SU-DHL-6 (cell line): ENCODE measurements around the gene MRPS26.
"Not testable (repeated sequence)": the region's sequence is repeated elsewhere in the genome, so short reads cannot be mapped to it uniquely, and the experiment has no call there.

Source experiments
- EZH2phosphoT487 ChIP-seq: fragments of 200-600 bp; sonication (generic), shearing (Covaris generic); conservative IDR thresholded peaks from 2 replicates; pipeline ENCODE4 v1.6.1; 2018; ENCODE audit warnings: mild to moderate bottlenecking, antibody characterized with exemption, low read length, moderate library complexity, mixed read lengths
- TF ChIP-seq, protein P1 (sequence below): fragments of 200-600 bp; sonication (generic); IDR thresholded peaks from one replicate; pipeline ENCODE4 v1.5.1; 2017; ENCODE audit warnings: antibody characterized with exemption, mild to moderate bottlenecking, low read length, moderate library complexity; ENCODE audit not compliant: insufficient read depth, poor library complexity, severe bottlenecking

GRCh38 chr20:3064119-3064518, 18.3 kb downstream of the MRPS26 start:
- TF ChIP-seq, protein P1, sequence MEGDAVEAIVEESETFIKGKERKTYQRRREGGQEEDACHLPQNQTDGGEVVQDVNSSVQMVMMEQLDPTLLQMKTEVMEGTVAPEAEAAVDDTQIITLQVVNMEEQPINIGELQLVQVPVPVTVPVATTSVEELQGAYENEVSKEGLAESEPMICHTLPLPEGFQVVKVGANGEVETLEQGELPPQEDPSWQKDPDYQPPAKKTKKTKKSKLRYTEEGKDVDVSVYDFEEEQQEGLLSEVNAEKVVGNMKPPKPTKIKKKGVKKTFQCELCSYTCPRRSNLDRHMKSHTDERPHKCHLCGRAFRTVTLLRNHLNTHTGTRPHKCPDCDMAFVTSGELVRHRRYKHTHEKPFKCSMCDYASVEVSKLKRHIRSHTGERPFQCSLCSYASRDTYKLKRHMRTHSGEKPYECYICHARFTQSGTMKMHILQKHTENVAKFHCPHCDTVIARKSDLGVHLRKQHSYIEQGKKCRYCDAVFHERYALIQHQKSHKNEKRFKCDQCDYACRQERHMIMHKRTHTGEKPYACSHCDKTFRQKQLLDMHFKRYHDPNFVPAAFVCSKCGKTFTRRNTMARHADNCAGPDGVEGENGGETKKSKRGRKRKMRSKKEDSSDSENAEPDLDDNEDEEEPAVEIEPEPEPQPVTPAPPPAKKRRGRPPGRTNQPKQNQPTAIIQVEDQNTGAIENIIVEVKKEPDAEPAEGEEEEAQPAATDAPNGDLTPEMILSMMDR, result not testable (repeated sequence)
- not testable (repeated sequence) for TF ChIP-seq EZH2phosphoT487
